MM.1S (cell line): ENCODE measurements around the gene WDFY1.

Experiments
- DNase-seq: peaks from one replicate; pipeline ENCODE4 v3.0.0-alpha.2; 2015
- H2AFZ ChIP-seq: fragments of 300-600 bp; sonication (generic); 2 replicates; pipeline ENCODE4 v1.6.0; 2016; ENCODE audit warnings: antibody characterized with exemption, low read length
- H3F3A ChIP-seq: fragments of 300-600 bp; sonication (generic); 2 replicates; pipeline ENCODE4 v1.6.1; 2016; ENCODE audit warnings: mild to moderate bottlenecking, antibody characterized with exemption, low read length, moderate library complexity, mixed read lengths; ENCODE audit not compliant: insufficient read depth
- H3K27ac ChIP-seq: fragments of 300-600 bp; sonication (generic); 2 replicates; pipeline ENCODE4 v1.5.1; 2016; ENCODE audit warnings: mild to moderate bottlenecking, low read length
- H3K27me3 ChIP-seq: fragments of 300-600 bp; sonication (generic); replicated peaks from 2 replicates; pipeline ENCODE4 v1.6.0; 2016; ENCODE audit warnings: low read length; ENCODE audit not compliant: insufficient read depth
- H3K36me3 ChIP-seq: fragments of 300-600 bp; sonication (generic); replicated peaks from 2 replicates; pipeline ENCODE4 v1.6.1; 2016; ENCODE audit warnings: mild to moderate bottlenecking, low read length, mixed read lengths; ENCODE audit not compliant: insufficient read depth
- H3K4me1 ChIP-seq: fragments of 300-600 bp; sonication (generic); 2 replicates; pipeline ENCODE4 v1.6.1; 2016; ENCODE audit warnings: low read length, mixed read lengths
- H3K4me2 ChIP-seq: fragments of 300-600 bp; sonication (generic); 2 replicates; pipeline ENCODE4 v1.6.0; 2016; ENCODE audit warnings: low read depth, low read length
- H3K4me3 ChIP-seq: fragments of 300-600 bp; sonication (generic); 2 replicates; pipeline ENCODE4 v1.5.1; 2016; ENCODE audit warnings: low read length, mixed read lengths
- H3K79me2 ChIP-seq: fragments of 300-600 bp; sonication (generic); 2 replicates; pipeline ENCODE4 v1.6.1; 2016; ENCODE audit warnings: mixed run types, low read length, mixed read lengths
- H3K9ac ChIP-seq: fragments of 300-600 bp; sonication (generic); 2 replicates; pipeline ENCODE4 v1.6.1; 2016; ENCODE audit warnings: low read length, mixed read lengths
- H3K9me2 ChIP-seq: fragments of 300-600 bp; sonication (generic); replicated peaks from 2 replicates; pipeline ENCODE4 v1.6.1; 2016; ENCODE audit warnings: mild to moderate bottlenecking, low read length, mixed read lengths; ENCODE audit not compliant: insufficient read depth
- H3K9me3 ChIP-seq: fragments of 300-600 bp; sonication (generic); replicated peaks from 2 replicates; pipeline ENCODE4 v1.6.1; 2016; ENCODE audit warnings: mild to moderate bottlenecking, low read length, mixed read lengths; ENCODE audit not compliant: insufficient read depth
- H4K20me1 ChIP-seq: fragments of 300-600 bp; sonication (generic); 2 replicates; pipeline ENCODE4 v1.6.1; 2016; ENCODE audit warnings: mild to moderate bottlenecking, low read length, moderate library complexity, mixed read lengths; ENCODE audit not compliant: insufficient read depth
- CTCF ChIP-seq: fragments of 300-600 bp; sonication (generic); IDR thresholded peaks from 2 replicates; pipeline ENCODE4 v1.5.1; 2016; ENCODE audit warnings: antibody characterized with exemption, low read length, mixed read lengths
- EZH2 ChIP-seq: fragments of 300-600 bp; sonication (generic); optimal IDR thresholded peaks from 2 replicates; pipeline ENCODE3; 2017; ENCODE audit warnings: low read depth, mild to moderate bottlenecking, antibody characterized with exemption, low read length, mixed read lengths
- EZH2phosphoT487 ChIP-seq: fragments of 300-600 bp; sonication (generic); IDR thresholded peaks from 2 replicates; pipeline ENCODE4 v1.6.1; 2018; ENCODE audit warnings: antibody characterized with exemption, low read length

WDFY1 gene

GRCh38 chr2:223967981-223968380 is 22.8 kb upstream of the WDFY1 start:
- no peak overlapping the region for H3K27ac ChIP-seq

GRCh38 chr2:223959688-223960087 is 14.6 kb upstream of the WDFY1 start:
- TF ChIP-seq CTCF (no peak), EZH2 (no peak), EZH2phosphoT487 (no peak)
- Histone ChIP-seq H4K20me1 (no peaks in the 10 kb centered on the region), H3K36me3 (peaks cover 11% of the 10 kb centered on the region), H3K79me2 (peaks cover 65% of the 10 kb centered on the region), H3K27ac (no peak overlapping the region), H3K9ac (no peak overlapping the region), H3K27me3 (no peaks in the 10 kb centered on the region), H3F3A (peaks cover 10% of the 10 kb centered on the region; the same call in 1 of the 2 replicates), H3K4me1 (peaks cover 33% of the 10 kb centered on the region), H3K4me2 (0 out of 2 replicates have a peak overlapping the region, but pooled peaks have one; percentile 2), H2AFZ (no peak overlapping the region), H3K4me3 (no peak overlapping the region), H3K9me2 (no peaks in the 10 kb centered on the region), H3K9me3 (no peaks in the 10 kb centered on the region)
- DNase-seq: no peak

More at GRCh38 chr2:223967981-223968380, 22.8 kb upstream of the WDFY1 start:
- Histone ChIP-seq H4K20me1 (no peaks in the 10 kb centered on the region), H3K79me2 (peaks cover 14% of the 10 kb centered on the region; the same call in 1 of the 2 replicates), H3K36me3 (peaks cover 5% of the 10 kb centered on the region), H3K4me2 (no peak overlapping the region), H3K9ac (no peak overlapping the region), H2AFZ (no peak overlapping the region), H3F3A (no peaks in the 10 kb centered on the region), H3K4me3 (no peak overlapping the region), H3K9me3 (no peaks in the 10 kb centered on the region), H3K9me2 (no peaks in the 10 kb centered on the region), H3K4me1 (no peaks in the 10 kb centered on the region), H3K27me3 (no peaks in the 10 kb centered on the region)
- no peak for TF ChIP-seq CTCF
- TF ChIP-seq EZH2phosphoT487: no peak
- no peak for DNase-seq

- peaks cover 51% of the 10 kb centered on the region for H3K79me2 ChIP-seq
- peaks cover 6% of the 10 kb centered on the region; the same call in 1 of the 2 replicates for H3K36me3 ChIP-seq
- no peaks in the 10 kb centered on the region for H4K20me1 ChIP-seq
- H3K4me3 ChIP-seq: peak within 1 kb of the TSS; percentile 97
- TF ChIP-seq EZH2 (no peak), EZH2phosphoT487 (no peak), CTCF (no peak)
- peak within 1 kb of the TSS; percentile 90 for H3K9ac ChIP-seq
- H3K9me3 ChIP-seq: no peaks in the 10 kb centered on the region
- H3K4me2 ChIP-seq: peak within 1 kb of the TSS; percentile 82
- peak within 1 kb of the TSS; percentile 41; the same call in 1 of the 2 replicates for H3K27ac ChIP-seq
- no peaks in the 10 kb centered on the region for H3K27me3 ChIP-seq
- H3K9me2 ChIP-seq: no peaks in the 10 kb centered on the region
- peaks cover 13% of the 10 kb centered on the region for H3F3A ChIP-seq
- H3K4me1 ChIP-seq: peaks cover 38% of the 10 kb centered on the region
- peak; percentile 94 for DNase-seq
- peak within 1 kb of the TSS; percentile 94 for H2AFZ ChIP-seq
Observed at GRCh38 chr2:223957092-223957851, 12.1 kb upstream of the WDFY1 start, which contains the start of gene MRPL44. Gene MRPL44, plus strand, starts transcription at chr2:223957463. Its CDS starts 10 bp downstream, at chr2:223957473.
